ENCODE results near the gene NHLRC2.

Gene NHLRC2

GRCh38 chr10:113859261-113859660 lies 4.8 kb downstream of the NHLRC2 start:
- DNase-seq, result no peak

GRCh38 chr10:113865901-113866300 lies 11.4 kb downstream of the NHLRC2 start:
- no peak for DNase-seq

DNA sequence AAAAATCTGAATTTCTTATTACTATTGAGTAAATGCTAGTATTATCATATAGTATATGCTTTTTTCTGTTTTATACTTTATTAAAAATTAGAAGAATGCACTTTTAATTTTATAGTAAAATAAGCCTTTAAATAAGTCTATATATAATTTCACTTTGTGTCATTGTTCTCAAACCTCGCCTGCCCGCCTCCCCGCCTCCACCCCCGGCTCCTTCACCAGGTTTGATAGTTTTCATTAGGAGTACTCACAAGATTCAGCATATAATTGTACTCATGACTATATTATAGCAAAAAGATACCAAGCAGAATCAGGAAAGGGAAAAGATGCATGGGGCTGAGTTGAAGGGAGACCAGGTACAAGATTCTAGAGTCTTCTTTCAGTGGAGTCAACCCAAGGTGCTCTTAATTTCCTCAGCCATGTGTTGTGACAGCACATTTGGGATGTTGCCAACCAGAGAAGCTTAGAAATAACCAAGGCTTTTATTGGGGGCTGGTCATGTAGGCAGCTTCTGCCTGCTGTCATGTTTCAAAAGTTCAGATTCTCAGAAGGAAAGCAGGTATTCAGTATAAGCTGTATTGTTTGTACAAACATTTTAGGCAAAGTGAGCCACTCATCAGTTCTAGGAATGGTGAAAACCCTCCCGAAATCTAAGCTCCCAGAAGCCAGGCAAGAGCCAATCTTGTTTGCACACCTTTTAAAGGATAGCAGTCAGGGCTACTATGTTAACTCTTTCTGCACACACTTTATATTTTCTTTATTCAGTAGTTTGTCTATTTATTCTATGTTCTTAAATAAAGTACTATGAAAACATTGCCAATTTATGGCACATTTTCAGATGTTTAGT lies 12.3 kb downstream of the NHLRC2 start:
- peak; percentile 4 for DNase-seq

GRCh38 chr10:113867904-113868303 lies 13.4 kb downstream of the NHLRC2 start:
- no peak for DNase-seq

DNA sequence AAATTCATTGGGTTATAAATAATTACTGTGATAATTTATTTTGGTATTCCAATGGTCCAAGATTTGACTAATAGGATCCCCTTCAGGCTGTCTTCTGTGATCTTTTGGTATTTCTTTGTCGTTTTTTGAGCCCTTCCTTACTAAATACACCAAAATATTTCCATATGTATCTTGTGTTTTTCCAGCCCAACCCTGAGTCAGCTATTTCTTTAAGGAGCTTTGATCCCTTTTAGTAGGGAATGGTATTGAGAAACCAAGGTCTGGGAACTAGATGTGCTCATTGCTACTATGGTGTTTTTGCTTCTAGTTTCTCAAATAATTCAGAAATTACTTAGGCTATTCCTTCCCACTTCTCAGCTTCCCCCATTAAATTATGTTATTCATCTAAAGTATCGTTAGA lies 15.3 kb downstream of the NHLRC2 start:
- no peak for DNase-seq

GRCh38 chr10:113872139-113873030 lies 17.9 kb downstream of the NHLRC2 start:
- DNase-seq, result no peak

- DNase-seq, result no peak
These were observed 20.8 kb downstream of the NHLRC2 start for GRCh38 chr10:113875212-113875611.

GRCh38 chr10:113876461-113876860 lies 22.0 kb downstream of the NHLRC2 start:
- no peak for DNase-seq

DNA sequence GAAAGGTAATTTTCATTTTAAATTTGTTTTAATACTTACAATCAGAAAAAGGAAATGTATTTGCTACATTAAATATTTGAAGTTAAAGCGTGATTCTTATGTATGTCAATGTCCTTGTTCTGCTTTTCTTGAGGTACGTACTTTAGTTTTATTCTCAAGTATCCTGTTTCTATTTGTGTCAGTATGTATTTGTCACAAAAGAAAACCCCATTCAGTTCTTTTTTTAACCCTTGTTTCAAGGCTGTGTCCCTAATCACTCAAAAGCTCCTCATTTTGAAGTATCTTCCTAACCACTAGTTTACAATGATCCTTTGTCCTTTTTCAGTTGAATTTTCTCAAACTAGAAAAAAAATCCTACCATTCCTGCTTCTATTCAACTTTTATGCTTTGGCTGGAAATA lies 25.2 kb downstream of the NHLRC2 start:
- DNase-seq, result no peak

DNA sequence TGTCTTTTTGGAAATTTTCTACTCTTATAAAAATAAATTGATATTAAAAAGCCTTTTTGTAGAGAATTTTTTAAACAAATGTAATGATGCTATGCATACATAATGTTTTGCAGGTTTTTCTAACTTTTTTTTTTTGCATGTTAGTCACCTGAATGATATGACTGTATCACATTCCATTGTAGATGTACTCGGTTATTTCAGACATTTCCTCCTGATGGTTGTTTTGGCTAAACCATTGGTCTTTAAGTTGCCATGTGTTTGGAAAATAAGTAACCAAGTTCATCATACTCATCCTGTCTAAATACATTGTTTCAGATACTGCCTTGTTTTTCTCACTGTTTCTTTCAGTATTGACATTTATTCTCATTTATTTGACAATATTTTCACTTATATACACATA lies 25.8 kb downstream of the NHLRC2 start:
- DNase-seq, result peak; percentile 40

GRCh38 chr10:113882240-113882639 lies 27.8 kb downstream of the NHLRC2 start:
- DNase-seq, result no peak

DNA sequence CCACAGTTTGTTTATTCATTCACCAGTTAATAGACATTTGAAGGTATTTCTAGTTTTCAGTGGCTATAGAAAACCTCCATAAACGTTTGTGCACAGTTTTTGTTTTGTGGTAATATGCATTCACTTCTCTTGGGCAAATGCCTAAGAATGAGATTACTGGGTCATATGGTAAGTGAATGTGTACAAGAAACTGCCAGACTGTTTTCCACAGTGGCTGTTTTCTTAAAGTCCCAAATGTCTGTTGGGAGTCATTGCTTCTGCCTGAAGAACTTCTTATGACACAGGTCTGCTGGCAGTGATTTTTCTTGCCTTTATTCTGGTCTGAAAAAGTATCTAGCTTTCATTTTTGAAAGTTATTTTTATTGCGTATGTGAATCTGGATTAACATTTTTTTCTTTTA lies 35.5 kb downstream of the NHLRC2 start:
- no peak for DNase-seq

- DNase-seq, result no peak
These were observed 36.3 kb downstream of the NHLRC2 start for GRCh38 chr10:113890769-113891168.

- DNase-seq, result no peak
These were observed 37.0 kb downstream of the NHLRC2 start for GRCh38 chr10:113891476-113891875.

GRCh38 chr10:113893570-113893969 lies 39.1 kb downstream of the NHLRC2 start:
- no peak for DNase-seq

DNA sequence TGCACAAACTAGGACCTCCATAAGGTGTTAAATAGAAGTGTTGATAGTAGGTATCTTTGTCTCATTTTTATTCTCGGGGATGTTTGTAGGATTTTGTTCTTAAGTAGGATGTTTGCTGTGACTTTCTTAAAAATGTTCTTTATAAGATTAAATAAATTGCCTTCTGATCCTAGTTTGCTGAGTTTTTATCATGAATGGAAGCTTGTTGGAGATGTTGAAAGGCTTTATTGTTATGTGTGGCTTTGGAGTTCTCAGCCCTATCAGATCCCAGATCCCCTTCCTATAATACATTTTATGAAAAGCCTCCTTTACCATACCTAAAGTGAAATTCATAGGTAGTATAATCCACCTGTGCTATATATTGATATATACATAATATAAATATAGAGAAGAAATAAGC lies 40.1 kb downstream of the NHLRC2 start:
- no peak for DNase-seq

DNA sequence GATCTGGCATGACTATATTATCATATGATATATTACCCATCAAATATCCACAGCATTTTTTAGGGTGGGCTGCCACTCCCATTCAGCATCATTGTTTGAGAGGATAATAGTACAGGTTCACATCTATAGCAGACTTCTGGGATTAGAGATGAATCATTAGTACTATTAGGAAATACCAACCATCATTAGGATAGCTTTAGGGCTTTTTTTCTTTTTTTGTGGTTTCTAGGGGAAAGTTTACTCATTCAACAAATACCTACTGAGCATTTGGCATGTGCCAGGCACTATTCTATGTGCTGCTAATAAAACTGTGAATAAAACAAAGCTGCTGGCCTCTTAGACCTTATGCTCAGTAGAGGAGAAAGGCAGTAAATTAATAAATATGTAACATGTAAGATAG lies 40.6 kb downstream of the NHLRC2 start:
- peak; percentile 59 for DNase-seq

DNA sequence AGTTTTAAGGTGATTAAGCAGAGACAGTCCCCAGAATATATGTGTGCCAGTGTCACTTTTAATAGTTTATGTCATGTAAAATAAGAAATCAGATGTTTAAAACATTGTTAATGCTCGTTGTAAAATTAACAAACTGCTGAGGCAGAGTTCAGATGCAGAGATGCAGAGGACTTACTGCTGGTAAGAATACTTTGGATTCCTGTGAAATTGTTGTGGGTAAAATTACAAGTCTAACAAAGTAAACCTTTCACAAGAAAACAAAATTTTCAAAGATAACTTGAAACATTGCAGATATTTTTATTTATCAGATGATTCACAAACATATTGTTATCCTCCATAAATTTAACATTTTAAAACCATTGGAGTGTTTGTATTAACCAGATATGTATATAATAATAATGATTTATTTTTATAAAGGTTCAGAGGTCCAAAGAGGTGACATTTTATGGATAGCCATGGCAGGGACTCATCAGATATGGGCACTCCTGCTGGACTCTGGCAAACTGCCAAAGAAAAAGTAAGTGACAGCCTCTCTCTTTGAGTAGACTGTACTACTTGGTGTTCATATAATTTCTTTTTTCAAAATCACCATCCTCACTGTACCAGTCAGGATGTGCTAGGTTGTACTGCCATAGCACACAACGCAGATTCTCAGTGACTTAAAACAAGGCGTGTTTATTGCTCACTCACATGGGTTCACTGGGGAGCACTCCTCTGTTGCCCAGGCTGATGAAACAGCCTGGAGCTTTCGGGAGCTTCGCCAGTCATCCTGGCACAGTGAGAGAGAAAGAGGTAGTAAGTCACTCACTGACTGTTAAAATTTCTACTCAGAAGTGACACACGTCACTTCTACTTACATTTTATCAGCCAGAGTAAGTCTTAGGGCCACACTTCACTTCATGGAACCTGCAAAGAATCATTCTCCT lies 43.5 kb downstream of the NHLRC2 start:
- DNase-seq, result no peak

GRCh38 chr10:113899952-113900598 lies 45.6 kb downstream of the NHLRC2 start:
- no peak for DNase-seq

DNA sequence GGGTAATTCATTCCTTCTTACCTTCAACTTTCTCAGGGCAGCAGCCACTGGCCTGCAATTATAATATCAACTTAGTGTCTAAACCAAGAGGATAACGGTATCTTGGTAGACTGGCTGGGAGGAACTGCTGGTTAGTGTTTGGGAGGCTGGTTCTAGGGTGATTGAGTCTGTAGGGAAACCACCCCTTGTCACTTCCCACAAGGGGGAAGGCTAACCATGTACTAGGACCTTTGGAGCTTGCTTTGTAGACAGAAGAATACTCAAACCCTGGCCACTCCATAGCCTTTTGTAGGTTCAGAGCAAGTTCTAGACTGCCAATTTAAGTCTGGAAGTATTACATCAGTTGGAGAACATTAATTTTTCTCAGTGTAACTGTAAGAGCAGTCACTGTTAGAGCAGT lies 51.3 kb downstream of the NHLRC2 start:
- DNase-seq, result no peak

DNA sequence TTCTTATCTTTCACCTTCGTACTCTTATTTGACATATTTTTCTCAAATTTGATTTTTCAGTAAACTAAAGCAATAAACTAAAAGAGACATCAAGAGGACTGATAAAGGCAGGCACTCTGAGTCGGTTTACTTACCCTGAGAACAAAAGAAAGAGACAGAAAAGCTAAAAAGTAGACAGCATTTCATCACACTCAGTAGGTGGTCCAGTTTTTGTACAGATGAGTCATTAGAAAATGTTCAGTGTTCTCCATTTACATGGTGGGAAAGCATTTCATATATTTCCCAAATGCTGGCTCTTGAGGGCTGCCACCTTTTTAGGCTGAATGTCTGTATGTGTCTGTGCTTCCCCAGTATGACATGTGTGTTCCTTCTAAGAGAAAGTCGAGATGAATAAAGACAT lies 52.7 kb downstream of the NHLRC2 start:
- DNase-seq, result peak; percentile 57

- no peak for DNase-seq
These were observed 53.8 kb downstream of the NHLRC2 start for GRCh38 chr10:113908236-113908635.
